ENCODE measurements around the gene TXNL4A.
A peak's percentile ranks its signal among the peaks of the same experiment; 100 is the strongest.

DNA sequence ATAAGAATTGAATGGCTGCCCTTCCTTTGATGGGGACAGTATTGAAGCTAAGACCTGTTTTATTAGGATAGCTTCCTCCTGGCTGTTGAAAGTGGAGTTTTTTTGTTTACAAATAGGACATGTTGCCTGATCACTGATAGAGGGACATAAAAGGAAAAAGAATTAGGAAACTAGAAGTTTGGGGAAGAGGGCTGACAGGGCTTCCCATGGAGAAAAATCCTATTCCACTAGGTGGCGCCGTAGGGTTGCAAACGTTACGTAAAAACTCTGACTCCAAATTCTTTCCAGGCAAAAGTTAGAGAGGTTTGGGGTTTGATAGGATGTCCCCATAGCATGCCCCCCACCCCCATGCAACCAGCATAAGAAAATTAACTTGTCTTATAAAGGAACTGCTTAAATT is 34.8 kb upstream of the TXNL4A start:
- no peak for TF ChIP-seq POLR2A (IDR thresholded peaks at IDR 0.05)
- TF ChIP-seq, protein P1, sequence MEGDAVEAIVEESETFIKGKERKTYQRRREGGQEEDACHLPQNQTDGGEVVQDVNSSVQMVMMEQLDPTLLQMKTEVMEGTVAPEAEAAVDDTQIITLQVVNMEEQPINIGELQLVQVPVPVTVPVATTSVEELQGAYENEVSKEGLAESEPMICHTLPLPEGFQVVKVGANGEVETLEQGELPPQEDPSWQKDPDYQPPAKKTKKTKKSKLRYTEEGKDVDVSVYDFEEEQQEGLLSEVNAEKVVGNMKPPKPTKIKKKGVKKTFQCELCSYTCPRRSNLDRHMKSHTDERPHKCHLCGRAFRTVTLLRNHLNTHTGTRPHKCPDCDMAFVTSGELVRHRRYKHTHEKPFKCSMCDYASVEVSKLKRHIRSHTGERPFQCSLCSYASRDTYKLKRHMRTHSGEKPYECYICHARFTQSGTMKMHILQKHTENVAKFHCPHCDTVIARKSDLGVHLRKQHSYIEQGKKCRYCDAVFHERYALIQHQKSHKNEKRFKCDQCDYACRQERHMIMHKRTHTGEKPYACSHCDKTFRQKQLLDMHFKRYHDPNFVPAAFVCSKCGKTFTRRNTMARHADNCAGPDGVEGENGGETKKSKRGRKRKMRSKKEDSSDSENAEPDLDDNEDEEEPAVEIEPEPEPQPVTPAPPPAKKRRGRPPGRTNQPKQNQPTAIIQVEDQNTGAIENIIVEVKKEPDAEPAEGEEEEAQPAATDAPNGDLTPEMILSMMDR (IDR thresholded peaks at IDR 0.05): peak in 1 of 6 experiments; percentile 18
